HepG2 (cell line): Measurements from ENCODE around the gene ISCA2. TPM values are rescaled to one million over a fixed set of nuclear protein-coding genes. Genes with fewer than 3 reads are reported as not detected.

Source experiments
- ATAC-seq: fragments of 200-7000 bp; cut with Tn5 transposase; 3 replicates; pipeline ENCODE4 v1.9.1; 2020; ENCODE audit warnings: mild to moderate bottlenecking, moderate library complexity
- BruUV-seq: library from RNA; stranded (reverse); fragments of 400-500 nt; replicated peaks from 2 replicates; lab custom pipeline; 2021; lab: Mats Ljungman, UMichigan
- CTCF ChIA-PET: fragments of 300-600 bp; formaldehyde crosslinking; extraction: SDS; loops from one replicate; lab custom pipeline; 2021; ENCODE audit warnings: low total read pairs, inconsistent platforms, low intra/inter-chr PET ratio; lab: Yijun Ruan, JAX
- POLR2A ChIA-PET: fragments of 350-600 bp; sonication (Branson Sonifier 250); formaldehyde crosslinking; loops from one replicate; lab custom pipeline; 2020; ENCODE audit warnings: antibody characterized with exemption, inconsistent platforms; lab: Yijun Ruan, JAX
- DNase-seq: peaks from one replicate; pipeline ENCODE4 v3.0.0-alpha.2; 2015; ENCODE audit warnings: low spot score
- FAIRE-seq: peaks from 3 replicates; lab custom pipeline; 2011; peaks lifted over from hg19 to GRCh38; lab: Jason Lieb, UNC
- H2AFZ ChIP-seq: one replicate; pipeline ENCODE4 v1.6.1; 2011; ENCODE audit warnings: low read length, inconsistent platforms
- H3K27ac ChIP-seq: fragments of 300-600 bp; 3 replicates; pipeline ENCODE4 v1.8.0; 2011; ENCODE audit warnings: mixed run types, mild to moderate bottlenecking, mixed read lengths, low read length, inconsistent platforms; ENCODE audit not compliant: insufficient read depth; ENCODE audit errors: extremely low read length
- H3K27me3 ChIP-seq, 2 experiments: fragments of 200-600 bp in 1 of 2; 2 replicates in 1 of 2; 3 replicates in 1 of 2; pipeline versions ENCODE4 v1.6.0 to v1.8.0; 2011; ENCODE audit warnings: low read length in 2 of 2, mild to moderate bottlenecking in 2 of 2, moderate library complexity in 2 of 2, inconsistent platforms in 1 of 2; ENCODE audit not compliant: insufficient read depth in 2 of 2, control insufficient read depth in 1 of 2
- H3K36me3 ChIP-seq, 2 experiments: fragments of 200-600 bp in 1 of 2; replicated peaks in 1 of 2; 2 replicates in 1 of 2; 3 replicates in 1 of 2; pipeline versions ENCODE4 v1.5.1 to v1.8.0; 2011; ENCODE audit warnings: low read length in 2 of 2, inconsistent platforms in 1 of 2; ENCODE audit not compliant: insufficient read depth in 2 of 2, control insufficient read depth in 1 of 2
- H3K4me1 ChIP-seq: 2 replicates; pipeline ENCODE4 v1.5.1; 2012; ENCODE audit warnings: low read length, inconsistent platforms; ENCODE audit not compliant: insufficient read depth
- H3K4me2 ChIP-seq: 2 replicates; pipeline ENCODE4 v1.6.0; 2011; ENCODE audit warnings: low read depth, low read length, inconsistent platforms
- H3K4me3 ChIP-seq, 3 experiments: fragments of 200-600 bp in 1 of 3; sonication (generic), shearing (Covaris generic) in 1 of 3; replicated peaks in 1 of 3; 2 replicates each; pipeline ENCODE4 v1.5.1; 2011 to 2016; ENCODE audit warnings: low read length in 3 of 3, inconsistent platforms in 2 of 3, low read depth in 2 of 3, mild to moderate bottlenecking in 2 of 3, control low read depth in 1 of 3, mixed read lengths in 1 of 3; ENCODE audit not compliant: insufficient read depth in 1 of 3
- H3K79me2 ChIP-seq: one replicate; pipeline ENCODE4 v1.6.1; 2011; ENCODE audit warnings: low read length, inconsistent platforms; ENCODE audit not compliant: insufficient read depth
- H3K9ac ChIP-seq: 2 replicates; pipeline ENCODE4 v1.6.0; 2011; ENCODE audit warnings: mild to moderate bottlenecking, low read depth, low read length, inconsistent platforms; ENCODE audit not compliant: insufficient read depth
- H3K9me3 ChIP-seq: 2 replicates; pipeline ENCODE4 v1.5.1; 2012; ENCODE audit warnings: mild to moderate bottlenecking, low read length
- H4K20me1 ChIP-seq: 2 replicates; pipeline ENCODE4 v1.6.0; 2011; ENCODE audit warnings: inconsistent platforms, mild to moderate bottlenecking, low read length, moderate library complexity; ENCODE audit not compliant: insufficient read depth
- AGO2 ChIP-seq: fragments of 200-400 bp; formaldehyde crosslinking; optimal IDR thresholded peaks from 2 replicates; pipeline ENCODE3; 2017; ENCODE audit warnings: mild to moderate bottlenecking, low read depth, low read length, moderate library complexity
- CEBPB ChIP-seq: IDR thresholded peaks from 2 replicates; pipeline ENCODE4 v1.6.1; 2011; ENCODE audit warnings: low read depth, low read length, improper control_type of control experiment, borderline replicate concordance
- LCORL ChIP-seq, 2 experiments: fragments of 450-650 bp in 1 of 2; sonication (generic) in 1 of 2; formaldehyde crosslinking in 1 of 2; IDR thresholded peaks; 2 replicates each; pipeline versions ENCODE4 v1.5.0 to v1.6.1; 2017 to 2020; ENCODE audit warnings: antibody characterized with exemption in 1 of 2, missing genetic modification reagents in 1 of 2
- MLX ChIP-seq: IDR thresholded peaks from 2 replicates; pipeline ENCODE4 v1.6.1; 2016
- NAIF1 ChIP-seq: sonication (generic); formaldehyde crosslinking; IDR thresholded peaks from 2 replicates; pipeline ENCODE4 v1.5.0; 2020; ENCODE audit warnings: mild to moderate bottlenecking, missing genetic modification reagents, borderline replicate concordance
- PHF5A ChIP-seq: IDR thresholded peaks from one replicate; pipeline ENCODE4 v1.6.1; 2018; ENCODE audit warnings: low read depth, missing genetic modification reagents; ENCODE audit not compliant: unreplicated experiment
- ZBTB20 ChIP-seq: sonication (generic); formaldehyde crosslinking; IDR thresholded peaks from 2 replicates; pipeline ENCODE4 v1.8.1; 2023; ENCODE audit warnings: missing genetic modification reagents, low read depth, mild to moderate bottlenecking, borderline replicate concordance
- ZKSCAN1 ChIP-seq: fragments of 150-350 bp; IDR thresholded peaks from 2 replicates; pipeline ENCODE4 v1.6.1; 2014; ENCODE audit warnings: low read length
- ZMYM3 ChIP-seq: sonication (generic); formaldehyde crosslinking; IDR thresholded peaks from 2 replicates; pipeline ENCODE4 v1.5.1; 2020; ENCODE audit warnings: mild to moderate bottlenecking, missing genetic modification reagents
- ZNF263 ChIP-seq: sonication (generic); formaldehyde crosslinking; IDR thresholded peaks from 2 replicates; pipeline ENCODE4 v1.4.0; 2020; ENCODE audit warnings: missing genetic modification reagents
- ZNF629 ChIP-seq: sonication (generic); formaldehyde crosslinking; conservative IDR thresholded peaks from 2 replicates; pipeline ENCODE4 v1.5.0; 2020; ENCODE audit warnings: missing genetic modification reagents
- WGBS: methylation state at CpG from one replicate; pipeline ENCODE4 v1.1.6; 2017; ENCODE audit warnings: low lambda C conversion rate; 5-methylcytosine and 5-hydroxymethylcytosine counted together
- in situ Hi-C: cut with HindIII; loops from 2 replicates; pipeline ENCODE4 v1.10.0; 2017; ENCODE audit warnings: low pct_unique_long_range_greater_than_20kb; ENCODE audit not compliant: extremely low pct_ligation_motif_present
- intact Hi-C: fragments of 100-400 bp; cut with micrococcal nuclease; formaldehyde crosslinking; loops from one replicate; pipeline ENCODE4 v1.10.0; 2022; ENCODE audit not compliant: unreplicated experiment
- polyA plus RNA-seq, 8 experiments: library from polyadenylated mRNA; depleted of rRNA in 3 of 8; stranded (reverse) in 7 of 8; unstranded in 1 of 8; fragments of >200 nt; fragmentation: Illumina TruSeq in 4 of 8; extraction: Trizol in 4 of 8; gene quantifications; 2 replicates each; pipeline versions ENCODE4 v1.2.1 to v1.2.3, GENCODE V29; 2011 to 2016; ENCODE audit warnings: low read depth in 4 of 8, missing spikeins in 1 of 8, mixed read lengths in 1 of 8; ENCODE audit not compliant: insufficient read depth in 1 of 8
- total RNA-seq, 5 experiments: library from RNA; depleted of rRNA; stranded (reverse); fragments of >200 nt; fragmentation: Illumina TruSeq; extraction: Trizol; gene quantifications; 2 replicates each; pipeline ENCODE4 v1.2.3, GENCODE V29; 2016; ENCODE audit warnings: low read depth in 1 of 5

ISCA2 gene
- total and polyA plus RNA-seq, 2 of the 13 experiments (the other 11 are each of a cell fraction or from before 2014, with no cell fraction given): 32.1 to 43.4 TPM

- peak; percentile 61 for ATAC-seq
- Histone ChIP-seq H3K9me3 (no peaks in the 10 kb centered on the region), H2AFZ (no peak overlapping the region), H3K4me2 (peak overlapping the region; percentile 36; the same call in 1 of the 2 replicates), H3K4me1 (peaks cover 24% of the 10 kb centered on the region)
- POLR2A ChIA-PET: no interaction called here
- peak; percentile 94 for TF ChIP-seq ZKSCAN1
- no peak for TF ChIP-seq ZBTB20 (CRISPR knock-in tag)
- no peak for TF ChIP-seq AGO2
- no peak for TF ChIP-seq PHF5A
- TF ChIP-seq LCORL (IDR thresholded peaks at IDR 0.05): no peak
- TF ChIP-seq LCORL (CRISPR knock-in tag; IDR thresholded peaks at IDR 0.05): 0 out of 2 replicates have a peak, but pooled peaks have one; percentile 21
- no peak for TF ChIP-seq NAIF1 (CRISPR knock-in tag)
- TF ChIP-seq CEBPB: peak; percentile 67
- TF ChIP-seq ZNF263 (CRISPR knock-in tag): no peak
- no peak for TF ChIP-seq MLX (CRISPR knock-in tag)
- peak; percentile 34; the same call in 1 of the 2 replicates for TF ChIP-seq ZMYM3 (CRISPR knock-in tag)
- peak; percentile 87 for TF ChIP-seq ZNF629 (CRISPR knock-in tag)
- TF ChIP-seq, all 625 proteins: peak for 5
- no peaks in the 10 kb centered on the region for H4K20me1 ChIP-seq
- no peak overlapping the region for H3K4me3 ChIP-seq
- H3K9ac ChIP-seq: no peak overlapping the region
- H3K27me3 ChIP-seq: peaks cover 0 to 44% of the 10 kb centered on the region in 2 experiments; a peak in 3 of 5 replicates
- BruUV-seq: no TSS peak
- in situ Hi-C loops: no loop called here
- H3K27ac ChIP-seq: no peak overlapping the region
- WGBS: 19% methylated on average over 11 of the region's 11 CpGs
- CTCF ChIA-PET: no interaction called here
- intact Hi-C loops: no loop called here
- DNase-seq: no peak
- no peak for FAIRE-seq
- H3K79me2 ChIP-seq: no peaks in the 10 kb centered on the region
- H3K36me3 ChIP-seq: no peaks in the 10 kb centered on the region
These were observed 45.1 kb downstream of the ISCA2 start for GRCh38 chr14:74538411-74539391.
